Anterior cingulate cortex (tissue), 58 donors: Measurements from ENCODE around the gene TNNT3.

Experiments used
- DNase-seq, 58 donors: peaks; one replicate each; lab custom pipeline; 2025; lab: John Stamatoyannopoulos, UW

Gene TNNT3

DNA sequence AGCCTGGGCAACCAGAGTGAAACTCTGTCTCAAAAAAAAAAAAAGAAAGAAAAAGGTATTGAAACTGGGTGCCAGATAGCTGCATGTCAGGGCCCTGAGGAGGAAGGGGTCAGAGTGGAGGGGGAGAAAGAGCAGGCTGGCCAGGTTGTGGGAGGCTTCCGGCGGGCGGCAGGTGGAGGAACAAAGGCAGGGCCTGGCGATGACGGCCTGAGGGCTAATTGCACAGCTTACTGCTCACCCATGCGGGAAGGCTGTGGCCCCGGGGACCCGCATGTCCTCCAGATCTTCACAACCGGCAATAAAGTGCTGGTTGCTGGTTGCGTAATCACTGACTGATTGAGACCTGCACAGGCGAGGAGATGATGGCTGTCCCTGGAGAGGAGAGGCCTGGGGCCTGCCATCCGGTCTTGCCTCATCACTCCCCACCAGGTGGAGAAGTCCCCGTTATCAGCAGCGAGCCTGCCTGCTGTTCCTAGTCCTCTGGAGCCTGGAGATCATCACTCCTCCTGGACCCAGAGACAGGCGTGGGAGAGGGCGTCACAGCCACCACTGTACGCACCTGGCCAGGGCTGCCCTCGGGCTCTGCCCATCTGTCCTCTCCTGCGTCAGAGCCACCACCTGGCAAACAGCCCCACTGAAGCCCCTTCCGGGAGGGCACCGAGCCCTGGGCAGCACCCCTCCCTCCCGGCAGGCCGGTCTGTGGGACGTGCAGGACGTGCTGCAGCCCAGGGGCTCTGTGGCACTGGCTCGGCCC is 59.4 kb downstream of the TNNT3 start:
- DNase-seq = no peak

GRCh38 chr11:1979607-1980006 is 60.1 kb downstream of the TNNT3 start:
- DNase-seq = no peak

- no peak for DNase-seq
Measured at GRCh38 chr11:1982873-1983600, 63.5 kb downstream of the TNNT3 start.

GRCh38 chr11:1983601-1983961 is 64.1 kb downstream of the TNNT3 start:
- DNase-seq = no peak

- DNase-seq = no peak
Measured at GRCh38 chr11:1987024-1987423, 67.5 kb downstream of the TNNT3 start.

DNA sequence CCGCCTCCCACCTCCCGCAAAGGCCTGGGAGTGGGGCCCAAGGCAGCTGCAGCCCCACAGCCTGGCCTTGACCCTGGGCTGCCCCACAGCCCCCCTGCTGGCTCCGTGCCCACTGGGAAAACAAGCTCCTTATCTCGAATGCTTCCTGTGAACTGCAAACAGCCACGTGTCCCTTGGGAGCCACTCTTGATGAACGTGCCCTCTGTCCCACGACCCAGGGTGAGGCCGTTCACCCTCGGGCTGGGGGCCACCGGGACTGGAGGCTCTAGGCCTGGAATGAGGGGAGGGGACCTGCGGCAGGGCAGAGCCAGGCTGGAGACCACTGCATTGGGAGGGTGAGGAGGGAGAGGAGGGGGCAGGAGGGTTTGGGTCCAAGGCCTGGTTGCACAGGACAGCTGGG is 68.7 kb downstream of the TNNT3 start:
- no peak for DNase-seq
